Suprapubic skin (tissue), 4 donors: ENCODE measurements around the gene PYGL.

ENCODE experiments used
- CTCF ChIP-seq, 2 donors: fragments of 200-600 bp in 1 of 2; fragments of 450-650 bp in 1 of 2; sonication (generic) in 1 of 2; IDR thresholded peaks; one replicate each; pipeline ENCODE4 v1.5.1; 2016 to 2019; ENCODE audit warnings: antibody characterized with exemption in 2 of 2, mild to moderate bottlenecking in 1 of 2, moderate library complexity in 1 of 2
- EP300 ChIP-seq: sonication (generic); formaldehyde crosslinking; IDR thresholded peaks from one replicate; pipeline ENCODE4 v1.6.1; 2017; ENCODE audit warnings: antibody characterized with exemption
- POLR2A ChIP-seq, 2 donors: fragments of 450-650 bp; IDR thresholded peaks; one replicate each; pipeline ENCODE4 v1.6.1; 2017; ENCODE audit warnings: antibody characterized with exemption in 2 of 2, mild to moderate bottlenecking in 2 of 2, moderate library complexity in 2 of 2
- POLR2AphosphoS5 ChIP-seq, 3 donors: sonication (generic); formaldehyde crosslinking; IDR thresholded peaks; one replicate each; pipeline ENCODE4 v1.6.1; 2017; ENCODE audit warnings: antibody characterized with exemption in 3 of 3

- TF ChIP-seq CTCF (IDR thresholded peaks at IDR 0.05) (no peak), POLR2A (IDR thresholded peaks at IDR 0.05) (no peak), EP300 (no peak), POLR2AphosphoS5 (IDR thresholded peaks at IDR 0.05) (no peak)
These were observed 20.6 kb upstream of the PYGL start for GRCh38 chr14:50964683-50965390.
